Breast epithelium (tissue), 4 donors: Measurements from ENCODE around the gene NYAP2. TPM values are rescaled to one million over a fixed set of nuclear protein-coding genes. Genes with fewer than 3 reads are reported as not detected.

Experiments
- DNase-seq, 2 donors: peaks; one replicate each; pipeline ENCODE4 v3.0.0-alpha.2; 2019; ENCODE audit warnings: low spot score in 2 of 2
- H3K27ac ChIP-seq, 2 donors: fragments of 200-600 bp; sonication (generic) in 1 of 2; one replicate each; pipeline ENCODE4 v1.5.1; 2016 to 2019; ENCODE audit warnings: mild to moderate bottlenecking in 1 of 2
- H3K27me3 ChIP-seq, 2 donors: fragments of 200-600 bp; sonication (generic) in 1 of 2; one replicate each; pipeline versions ENCODE4 v1.5.1 to v1.6.0; 2017 to 2019; ENCODE audit warnings: control low read depth in 1 of 2, mild to moderate bottlenecking in 1 of 2
- H3K36me3 ChIP-seq: fragments of 200-600 bp; one replicate; pipeline ENCODE4 v1.5.1; 2019
- H3K4me1 ChIP-seq, 2 donors: fragments of 200-600 bp; sonication (generic); one replicate each; pipeline ENCODE4 v1.5.1; 2016 to 2019; ENCODE audit warnings: control low read depth in 1 of 2
- H3K4me3 ChIP-seq, 3 donors: fragments of 200-600 bp; sonication (generic); 1 replicate in 2 of 3; 2 replicates in 1 of 3; pipeline ENCODE4 v1.5.1; 2016 to 2019; ENCODE audit warnings: mild to moderate bottlenecking in 3 of 3, moderate library complexity in 2 of 3
- H3K9me3 ChIP-seq, 2 donors: fragments of 200-600 bp; sonication (generic) in 1 of 2; one replicate each; pipeline ENCODE4 v1.5.1; 2016 to 2019; ENCODE audit warnings: control low read depth in 1 of 2
- POLR2A ChIP-seq: fragments of 450-650 bp; IDR thresholded peaks from one replicate; pipeline ENCODE4 v1.6.1; 2016; ENCODE audit warnings: antibody characterized with exemption, mild to moderate bottlenecking, moderate library complexity
- POLR2AphosphoS5 ChIP-seq, 3 donors: sonication (generic); formaldehyde crosslinking; IDR thresholded peaks; one replicate each; pipeline ENCODE4 v1.6.1; 2017; ENCODE audit warnings: antibody characterized with exemption in 3 of 3
- intact Hi-C: fragments of 100-400 bp; cut with DNase I; formaldehyde crosslinking; loops from one replicate; pipeline ENCODE4 v1.15.1; 2023; ENCODE audit warnings: low total_unique reads
- total RNA-seq, 3 donors: library from RNA; depleted of rRNA; stranded (reverse); fragments of >200 nt; gene quantifications; one replicate each; pipeline ENCODE4 v1.1.0, GENCODE V29; 2016
- TF ChIP-seq, protein P1 (sequence below), 3 donors: fragments of 450-650 bp; IDR thresholded peaks; one replicate each; pipeline ENCODE4 v1.5.1; 2016 to 2017; ENCODE audit warnings: antibody characterized with exemption in 3 of 3, mild to moderate bottlenecking in 3 of 3, moderate library complexity in 3 of 3

NYAP2 gene
- total RNA-seq, 3 donors from 2014 or later, result 0.15 TPM; not detected in 2

GRCh38 chr2:225488743-225489142, 89.2 kb downstream of the NYAP2 start:
- Histone ChIP-seq H3K27me3 (no peaks in the 10 kb centered on the region), H3K36me3 (no peaks in the 10 kb centered on the region), H3K4me1 (no peaks in the 10 kb centered on the region), H3K4me3 (no peak overlapping the region), H3K9me3 (no peaks in the 10 kb centered on the region), H3K27ac (no peak overlapping the region)
- no peak for DNase-seq
- TF ChIP-seq, protein P1, sequence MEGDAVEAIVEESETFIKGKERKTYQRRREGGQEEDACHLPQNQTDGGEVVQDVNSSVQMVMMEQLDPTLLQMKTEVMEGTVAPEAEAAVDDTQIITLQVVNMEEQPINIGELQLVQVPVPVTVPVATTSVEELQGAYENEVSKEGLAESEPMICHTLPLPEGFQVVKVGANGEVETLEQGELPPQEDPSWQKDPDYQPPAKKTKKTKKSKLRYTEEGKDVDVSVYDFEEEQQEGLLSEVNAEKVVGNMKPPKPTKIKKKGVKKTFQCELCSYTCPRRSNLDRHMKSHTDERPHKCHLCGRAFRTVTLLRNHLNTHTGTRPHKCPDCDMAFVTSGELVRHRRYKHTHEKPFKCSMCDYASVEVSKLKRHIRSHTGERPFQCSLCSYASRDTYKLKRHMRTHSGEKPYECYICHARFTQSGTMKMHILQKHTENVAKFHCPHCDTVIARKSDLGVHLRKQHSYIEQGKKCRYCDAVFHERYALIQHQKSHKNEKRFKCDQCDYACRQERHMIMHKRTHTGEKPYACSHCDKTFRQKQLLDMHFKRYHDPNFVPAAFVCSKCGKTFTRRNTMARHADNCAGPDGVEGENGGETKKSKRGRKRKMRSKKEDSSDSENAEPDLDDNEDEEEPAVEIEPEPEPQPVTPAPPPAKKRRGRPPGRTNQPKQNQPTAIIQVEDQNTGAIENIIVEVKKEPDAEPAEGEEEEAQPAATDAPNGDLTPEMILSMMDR (IDR thresholded peaks at IDR 0.05), result no peak
- intact Hi-C loops, result no loop called here

DNA sequence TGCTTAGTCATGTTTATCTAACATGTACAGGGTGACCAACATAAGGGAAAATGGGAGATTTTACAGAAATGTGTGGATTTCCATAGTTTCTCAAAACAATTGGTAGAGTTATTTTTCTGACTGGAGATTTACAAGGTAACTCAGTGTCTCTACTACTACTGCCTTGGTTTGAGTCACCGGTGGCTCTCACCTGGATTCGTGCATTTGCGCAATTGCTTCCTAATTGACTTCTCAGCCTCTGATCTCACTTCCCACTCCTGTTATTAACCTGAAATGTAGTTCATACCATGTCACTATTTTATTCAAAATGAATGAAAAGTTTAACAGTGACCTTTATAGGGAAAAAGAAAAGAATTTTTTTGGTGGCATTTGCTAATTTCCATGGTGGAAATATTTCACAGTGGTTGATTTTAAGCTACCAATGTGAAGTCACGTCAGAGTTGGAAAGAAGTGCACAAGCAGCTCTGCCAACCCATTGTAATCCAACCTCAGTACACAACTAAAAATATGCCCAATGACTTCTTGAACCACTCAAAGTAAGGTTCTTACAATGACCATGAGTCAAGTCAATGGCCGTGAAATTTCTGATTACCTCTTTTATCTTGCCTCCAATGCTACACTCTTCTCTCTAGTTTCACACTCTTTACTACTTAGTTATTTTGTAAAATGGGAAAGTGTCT, 94.0 kb downstream of the NYAP2 start:
- Histone ChIP-seq H3K4me1 (no peaks in the 10 kb centered on the region), H3K27me3 (no peaks in the 10 kb centered on the region), H3K27ac (no peak overlapping the region), H3K36me3 (no peaks in the 10 kb centered on the region), H3K4me3 (no peak overlapping the region), H3K9me3 (no peaks in the 10 kb centered on the region)
- DNase-seq, result no peak
- intact Hi-C loops, result no loop called here
- TF ChIP-seq POLR2A (no peak), POLR2AphosphoS5 (IDR thresholded peaks at IDR 0.05) (no peak)
- TF ChIP-seq, protein P1 (IDR thresholded peaks at IDR 0.05), result no peak

DNA sequence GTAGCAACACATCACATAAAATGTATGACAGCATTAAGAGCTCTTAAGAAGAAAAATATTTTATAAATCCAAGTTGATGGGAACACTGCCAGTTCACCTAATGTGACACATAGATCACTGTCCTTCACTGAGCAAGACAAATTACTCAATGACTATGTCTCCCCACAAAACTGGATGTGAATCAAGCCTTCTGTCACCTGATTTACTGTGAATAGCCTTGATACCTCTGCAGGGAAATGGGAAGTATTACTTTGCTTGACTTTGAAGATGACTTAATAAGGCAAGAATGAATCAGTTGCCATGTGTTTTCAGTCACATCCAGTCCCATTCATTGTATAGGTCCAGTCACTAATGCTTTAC, 94.6 kb downstream of the NYAP2 start:
- TF ChIP-seq, protein P1 (IDR thresholded peaks at IDR 0.05), result no peak
- TF ChIP-seq POLR2A (no peak), POLR2AphosphoS5 (IDR thresholded peaks at IDR 0.05) (no peak)
- no peak overlapping the region for H3K27ac ChIP-seq
- H3K4me3 ChIP-seq, result no peak overlapping the region
- no peaks in the 10 kb centered on the region for H3K9me3 ChIP-seq
- no peaks in the 10 kb centered on the region for H3K27me3 ChIP-seq
- no peaks in the 10 kb centered on the region for H3K4me1 ChIP-seq
- DNase-seq, result no peak
- intact Hi-C loops, result no loop called here
- H3K36me3 ChIP-seq, result no peaks in the 10 kb centered on the region

- Histone ChIP-seq H3K4me3 (no peak overlapping the region), H3K27ac (no peak overlapping the region), H3K27me3 (no peaks in the 10 kb centered on the region), H3K36me3 (no peaks in the 10 kb centered on the region), H3K4me1 (no peaks in the 10 kb centered on the region), H3K9me3 (no peaks in the 10 kb centered on the region)
- no peak for DNase-seq
- intact Hi-C loops, result no loop called here
- TF ChIP-seq, protein P1 (IDR thresholded peaks at IDR 0.05), result no peak
- TF ChIP-seq POLR2A (no peak), POLR2AphosphoS5 (IDR thresholded peaks at IDR 0.05) (no peak)
Measured at GRCh38 chr2:225495706-225496105, 96.2 kb downstream of the NYAP2 start.

DNA sequence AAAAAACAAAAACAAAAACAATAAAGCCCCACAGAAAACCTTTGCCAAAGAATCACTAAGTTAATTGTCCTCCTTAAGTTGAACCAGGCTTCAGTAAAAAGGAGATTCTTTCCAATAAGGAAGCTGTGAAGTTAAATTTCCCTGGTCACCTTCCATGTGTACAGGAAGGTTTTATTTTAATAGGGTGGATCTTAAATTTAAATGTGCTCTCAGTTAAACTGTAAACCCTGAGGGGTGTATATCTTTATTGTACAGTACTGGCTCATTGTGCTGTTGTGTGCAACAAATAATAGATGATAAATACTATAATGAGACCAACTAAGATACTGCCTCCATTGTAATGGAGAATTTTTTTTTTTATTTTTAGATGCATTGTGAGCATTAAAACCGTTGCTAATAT, 97.1 kb downstream of the NYAP2 start:
- Histone ChIP-seq H3K27me3 (no peaks in the 10 kb centered on the region), H3K4me1 (no peaks in the 10 kb centered on the region), H3K4me3 (no peak overlapping the region), H3K36me3 (no peaks in the 10 kb centered on the region), H3K27ac (no peak overlapping the region), H3K9me3 (no peaks in the 10 kb centered on the region)
- no peak for DNase-seq
- intact Hi-C loops, result no loop called here
- TF ChIP-seq, protein P1 (IDR thresholded peaks at IDR 0.05), result no peak
- TF ChIP-seq POLR2A (no peak), POLR2AphosphoS5 (IDR thresholded peaks at IDR 0.05) (no peak)
